C1 segment of cervical spinal cord (tissue), 14 donors: ENCODE results near the gene CABP5.
"Not testable (repeated sequence)": the region's sequence is repeated elsewhere in the genome, so short reads cannot be mapped to it uniquely, and the experiment has no call there.

Source experiments
- DNase-seq, 14 donors: peaks; one replicate each; lab custom pipeline; 2025; lab: John Stamatoyannopoulos, UW

Gene CABP5

DNA sequence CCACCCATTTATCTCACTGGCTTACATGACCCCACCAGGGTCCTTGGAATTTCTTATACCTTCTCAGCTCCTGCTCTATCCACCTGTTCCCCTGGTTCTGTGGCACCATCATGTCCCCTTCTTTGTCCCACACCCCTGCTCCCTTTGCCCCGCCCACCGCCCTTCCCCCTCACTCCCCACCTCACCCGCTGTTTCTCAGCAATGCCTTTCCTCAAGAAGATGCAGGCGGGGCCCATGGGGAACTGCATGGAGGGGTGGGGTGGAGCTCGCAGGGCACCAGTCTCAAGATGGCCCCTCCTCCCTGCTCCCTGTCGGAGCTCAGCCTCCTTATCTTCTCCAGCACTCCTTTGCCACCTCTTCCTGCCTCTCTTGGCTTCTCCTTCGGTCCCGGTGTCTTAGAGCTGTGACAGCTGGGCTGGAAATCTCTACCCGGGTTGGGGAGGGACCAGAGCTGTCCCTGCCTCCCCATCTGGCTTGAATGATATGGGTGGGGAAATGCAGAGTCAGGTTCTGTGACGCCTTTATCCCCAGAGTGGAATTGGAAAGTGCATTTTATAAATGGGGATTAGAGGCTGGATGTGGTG, at the start of gene CABP5:
CABP5 (minus strand) TSS at position 405 of the 584 bp plus-strand sequence; CDS start at position 248, 157 bp downstream.
- no peak for DNase-seq

DNA sequence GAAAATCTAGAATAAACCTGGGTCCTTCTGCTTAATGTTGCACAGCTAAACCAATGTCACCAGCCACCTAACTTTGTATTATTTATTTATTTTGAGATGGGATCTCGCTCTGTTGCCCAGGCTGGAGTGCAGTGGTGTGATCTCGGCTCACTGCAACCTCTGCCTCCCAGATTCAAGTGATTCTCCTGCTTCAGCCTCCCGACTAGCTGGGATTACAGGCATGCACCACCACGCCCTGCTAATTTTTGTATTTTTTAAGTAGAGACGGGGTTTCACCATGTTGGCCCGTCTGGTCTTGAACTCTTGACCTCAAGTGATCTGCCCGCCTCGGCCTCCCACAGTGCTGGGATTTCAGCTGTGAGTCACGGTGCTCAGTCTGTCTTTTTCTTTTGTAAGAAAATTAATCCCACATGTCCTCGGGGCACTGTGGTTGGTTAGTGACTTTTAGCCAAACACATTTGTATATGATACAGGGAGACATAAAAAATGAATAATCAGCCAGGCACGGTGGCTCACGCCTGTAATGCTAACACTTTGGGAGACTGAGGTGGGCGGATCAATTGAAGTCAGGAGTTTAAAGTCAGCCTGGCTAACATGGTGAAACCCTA, 47.3 kb upstream of the CABP5 start:
- not testable (repeated sequence) for DNase-seq

DNA sequence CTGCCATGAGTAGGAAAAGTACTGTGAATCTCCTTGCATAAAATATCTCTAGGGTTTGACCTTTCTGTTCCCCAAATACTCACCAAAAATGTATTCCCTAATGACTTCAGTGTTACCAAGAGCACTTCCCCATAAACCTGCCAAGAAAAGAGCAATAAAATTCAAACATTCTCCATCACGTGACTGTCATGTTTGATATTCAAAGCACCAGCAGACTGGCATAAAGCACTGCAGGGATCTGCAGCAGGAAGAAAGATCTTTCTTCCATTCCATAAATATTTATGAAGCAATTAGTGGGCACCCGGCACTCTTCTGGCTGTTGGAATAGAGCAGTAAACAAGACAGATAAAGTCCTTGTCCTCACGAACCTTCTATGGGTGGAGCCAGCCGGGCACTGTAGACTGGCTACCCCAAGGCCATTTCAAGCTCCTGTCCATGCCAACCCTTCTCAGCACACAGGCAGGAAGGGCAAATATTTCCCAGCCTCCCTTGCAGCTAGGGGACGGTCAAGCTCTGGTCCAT, 46.5 kb upstream of the CABP5 start:
- DNase-seq: peak in 1 of 14 donors; percentile 9

DNA sequence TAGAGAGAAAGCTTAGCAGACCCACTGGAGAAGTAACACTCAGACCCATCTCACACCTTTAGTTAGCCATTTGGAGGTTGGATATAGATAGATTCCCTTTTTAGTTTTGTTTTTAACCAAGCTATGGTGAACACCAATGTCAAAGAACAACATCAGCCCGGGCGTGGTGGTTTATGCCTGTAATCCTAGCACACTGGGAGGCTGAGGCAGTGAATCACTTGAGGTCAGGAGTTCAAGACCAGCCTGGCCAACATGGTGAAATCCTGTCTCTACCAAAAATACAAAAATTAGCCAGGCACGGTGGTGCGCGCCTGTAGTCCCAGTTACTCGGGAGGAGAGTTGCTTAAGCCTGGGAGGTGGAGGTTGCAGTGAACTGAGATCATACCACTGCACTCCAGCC, 45.1 kb upstream of the CABP5 start:
- not testable (repeated sequence) for DNase-seq

DNA sequence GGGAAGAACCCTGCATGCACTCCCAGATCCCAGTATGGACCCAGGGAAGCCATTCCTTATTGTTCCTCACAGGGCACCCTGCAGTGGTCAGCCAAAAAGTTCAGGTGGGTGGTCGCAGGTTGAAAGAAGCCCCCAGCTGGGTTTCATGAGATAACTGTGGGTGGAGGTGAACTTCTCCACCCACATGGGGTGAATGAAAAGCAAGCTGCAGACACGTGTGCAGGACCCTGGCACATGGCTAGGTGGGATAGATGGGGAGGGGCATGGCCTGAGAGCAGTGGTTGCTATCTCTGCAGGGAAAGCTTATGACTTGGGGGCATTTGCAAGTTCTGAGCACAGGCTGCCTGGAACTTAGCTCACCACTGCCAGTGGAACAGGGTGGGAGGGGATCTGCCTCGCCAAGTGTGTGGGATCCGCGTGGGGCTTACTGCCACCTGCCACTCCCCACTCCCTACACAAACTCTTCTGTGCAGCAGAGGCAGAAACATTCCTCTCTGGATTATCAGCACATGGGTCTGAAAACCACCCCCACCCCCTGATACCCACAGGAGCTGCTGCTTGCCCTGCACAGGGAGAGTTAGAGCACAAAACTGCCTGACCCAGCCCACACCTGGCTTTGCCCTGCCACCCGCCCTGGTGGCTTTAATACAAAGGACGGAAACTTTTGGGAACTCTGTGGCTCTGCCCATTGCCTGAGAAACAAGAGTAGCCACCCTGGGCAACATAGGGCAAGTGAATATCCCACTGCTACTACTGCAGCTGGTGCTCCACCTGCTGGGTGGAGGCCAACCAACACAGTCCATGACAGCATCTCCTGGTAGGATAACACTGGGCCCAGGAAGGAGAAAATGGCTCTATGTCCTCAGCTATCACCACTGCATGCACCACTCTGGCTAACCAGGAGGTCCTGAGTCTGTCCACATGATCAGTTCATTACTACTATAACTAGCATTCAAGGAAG, 42.3 kb upstream of the CABP5 start:
- DNase-seq: no peak

DNA sequence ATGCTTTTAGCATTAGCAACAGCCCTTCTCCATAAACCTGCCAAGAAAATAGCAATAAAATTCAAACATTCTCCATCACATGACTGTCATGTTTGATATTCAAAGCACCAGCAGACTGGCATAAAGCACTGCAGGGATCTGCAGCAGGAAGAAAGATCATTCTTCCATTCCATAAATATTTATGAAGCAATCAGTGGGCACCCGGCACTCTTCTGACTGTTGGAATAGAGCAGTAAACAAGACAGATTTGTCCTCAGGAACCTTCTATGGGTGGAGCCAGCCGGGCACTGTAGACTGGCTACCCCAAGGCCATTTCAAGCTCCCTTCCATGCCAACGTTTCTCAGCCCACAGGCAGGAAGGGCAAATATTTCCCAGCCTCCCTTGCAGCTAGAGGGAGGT, 41.2 kb upstream of the CABP5 start:
- DNase-seq: peak in 1 of 14 donors; percentile 3

DNA sequence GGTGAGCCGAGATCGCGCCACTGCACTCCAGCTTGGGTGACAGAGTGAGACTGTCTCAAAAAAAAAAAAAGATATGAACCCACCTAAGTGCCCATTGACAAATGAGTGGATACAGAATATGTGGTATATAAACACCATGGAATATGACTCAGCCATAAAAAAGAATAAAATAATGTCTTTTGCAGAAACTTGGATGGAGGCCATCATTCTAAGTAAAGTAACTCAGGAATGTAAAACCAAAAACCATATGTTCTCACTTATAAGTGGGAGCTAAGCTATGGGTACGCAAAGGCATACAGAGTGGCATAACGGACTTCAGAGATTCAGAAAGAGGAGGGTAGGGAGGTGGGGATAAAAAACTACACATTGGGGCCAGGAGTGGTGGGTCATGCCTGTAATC, 37.2 kb upstream of the CABP5 start:
- DNase-seq: no peak

DNA sequence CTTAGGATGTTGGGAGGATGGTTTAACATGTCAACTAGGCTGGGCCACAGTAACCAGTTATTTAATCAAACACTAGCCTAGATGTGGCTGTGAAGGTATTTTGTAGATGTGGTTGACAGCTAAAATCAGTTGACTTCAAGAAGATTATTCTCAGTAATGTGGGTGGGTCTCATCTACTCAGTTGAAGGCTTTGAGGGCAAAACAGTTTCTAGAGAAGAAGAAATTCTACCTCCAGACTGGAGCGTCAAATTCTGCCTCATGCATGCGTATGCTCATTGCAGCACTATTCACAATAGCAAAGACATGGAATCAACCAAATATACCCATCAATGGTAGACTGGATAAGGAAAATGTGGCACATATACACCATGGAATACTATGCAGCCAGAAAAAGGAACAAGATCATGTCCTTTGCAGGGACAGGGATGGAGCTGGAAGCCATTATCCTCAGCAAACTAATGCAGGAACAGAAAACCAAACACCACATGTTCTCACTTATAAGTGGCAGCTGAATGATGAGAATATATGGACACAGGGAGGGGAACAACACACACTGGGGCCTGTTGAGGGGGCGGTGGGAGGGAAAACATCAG, 26.4 kb upstream of the CABP5 start:
- DNase-seq: not testable (repeated sequence)

DNA sequence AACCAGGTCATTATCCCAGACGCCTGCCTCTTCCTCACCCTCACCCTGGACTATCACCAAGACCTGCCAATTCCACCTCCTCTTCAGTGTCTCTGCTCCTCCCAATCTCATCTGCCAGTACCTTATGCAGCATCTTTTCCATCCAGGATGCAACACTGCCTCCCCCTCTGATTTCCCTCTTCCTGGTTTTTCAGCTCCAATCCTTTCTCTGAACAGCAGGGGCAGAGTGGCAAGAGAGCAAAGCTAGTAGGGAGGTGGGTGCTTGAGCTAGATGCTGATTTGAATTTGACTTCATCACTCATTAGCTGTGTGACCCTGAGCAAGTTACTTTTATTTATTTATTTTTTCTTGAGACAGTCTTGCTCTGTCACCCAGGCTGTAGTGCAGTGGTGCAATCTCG, 25.6 kb upstream of the CABP5 start:
- peak in 1 of 14 donors; percentile 1 for DNase-seq

DNA sequence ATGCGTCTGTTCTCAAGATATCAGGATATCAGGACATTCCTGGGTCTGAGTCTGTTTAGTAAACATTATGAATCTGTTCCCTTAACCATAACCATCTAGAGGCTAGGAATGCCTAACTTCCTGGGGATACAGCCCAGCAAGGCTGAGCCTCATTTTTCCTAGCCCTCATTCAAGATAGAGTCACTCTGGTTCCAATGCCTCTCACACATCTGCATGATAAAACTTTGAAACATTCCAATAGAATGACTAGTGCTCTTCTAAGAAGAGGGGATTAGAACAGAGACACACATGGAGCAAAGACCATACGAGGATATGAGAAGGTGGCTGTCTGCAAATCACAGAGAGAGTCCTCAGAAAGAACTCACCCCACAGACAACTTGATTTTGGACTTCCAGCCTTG, 20.6 kb upstream of the CABP5 start:
- no peak for DNase-seq

DNA sequence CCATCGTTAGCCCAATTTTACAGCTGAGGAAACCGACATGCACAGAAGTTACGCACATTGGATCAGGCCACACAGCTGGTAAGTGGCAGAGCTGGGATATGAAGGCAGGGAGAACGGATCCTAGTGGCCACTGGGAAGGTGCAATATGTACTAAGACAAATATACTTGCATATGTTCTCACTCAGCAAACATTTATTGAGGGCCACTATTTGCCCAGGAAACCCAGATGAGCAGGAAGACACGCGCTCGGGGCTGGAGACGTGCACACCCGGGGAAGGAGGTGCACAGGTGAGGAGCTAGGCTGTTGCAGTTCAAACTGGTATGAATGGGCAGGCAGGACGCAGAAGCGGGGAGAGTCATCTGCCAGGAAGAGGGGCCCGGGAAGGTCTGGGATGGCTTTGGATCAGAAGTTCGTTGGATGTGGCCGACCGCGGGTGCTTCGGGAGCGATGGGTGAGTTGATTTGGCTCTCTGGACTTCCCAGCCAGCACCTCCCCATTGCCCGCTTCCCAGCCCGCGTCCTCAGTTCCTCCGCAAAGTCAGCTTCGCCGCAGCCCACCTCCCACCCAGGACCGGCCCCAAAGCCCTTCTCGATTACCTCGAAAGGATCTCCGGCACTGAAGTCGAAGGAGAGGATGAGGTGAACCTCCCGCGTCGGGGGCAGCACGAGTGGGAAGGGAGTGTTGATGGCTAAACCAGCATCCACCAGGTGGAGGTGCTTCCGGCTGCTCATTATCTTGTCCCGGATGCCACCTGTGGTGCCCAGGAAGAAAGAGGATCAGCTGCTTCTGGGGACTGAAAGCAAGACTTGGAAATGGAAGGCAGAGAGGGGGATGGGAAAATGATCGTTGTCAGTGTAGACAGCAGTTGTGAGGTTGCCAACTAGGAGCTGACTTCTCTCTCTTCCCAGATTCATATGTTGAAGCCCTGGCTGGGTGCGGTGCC, 17.8 kb upstream of the CABP5 start:
- no peak for DNase-seq

DNA sequence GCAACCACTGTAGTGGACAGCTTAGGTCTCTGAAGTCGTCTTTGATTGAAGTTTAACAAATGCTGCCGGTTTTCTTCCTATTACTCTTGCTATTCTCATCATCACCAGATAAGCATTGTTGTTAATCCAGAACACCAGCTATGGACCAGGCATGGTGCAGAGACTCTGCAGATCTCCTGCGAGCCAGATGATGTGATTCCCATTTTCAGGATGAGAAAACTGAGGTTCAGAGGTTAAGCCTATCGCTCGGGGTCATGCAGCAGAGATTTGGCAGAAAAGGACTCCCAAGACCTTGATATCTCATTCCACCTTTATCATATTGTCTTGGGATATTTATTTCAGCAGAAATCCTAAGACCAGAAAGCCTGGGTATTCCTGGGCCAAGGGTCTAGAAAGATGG, 16.5 kb upstream of the CABP5 start:
- DNase-seq: no peak

DNA sequence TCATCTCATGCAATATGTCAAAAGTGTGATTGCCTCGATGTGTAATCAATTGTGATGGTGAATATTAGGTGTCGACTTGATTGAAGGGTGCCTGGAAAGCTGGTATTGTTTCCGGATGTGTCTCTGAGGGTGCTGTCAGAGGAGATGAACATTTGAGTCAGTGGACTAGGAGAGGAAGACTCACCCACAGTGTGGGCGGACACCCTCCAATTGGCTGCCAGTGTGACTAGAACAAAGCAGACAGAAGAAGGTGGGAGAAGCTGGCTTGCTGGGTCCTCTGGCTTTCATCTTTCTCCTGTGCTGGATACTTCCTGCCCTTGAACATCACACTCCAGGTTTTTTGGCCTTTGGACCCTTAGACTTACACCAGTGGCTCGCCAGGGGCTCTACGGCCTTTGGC, 15.5 kb upstream of the CABP5 start:
- DNase-seq: no peak

DNA sequence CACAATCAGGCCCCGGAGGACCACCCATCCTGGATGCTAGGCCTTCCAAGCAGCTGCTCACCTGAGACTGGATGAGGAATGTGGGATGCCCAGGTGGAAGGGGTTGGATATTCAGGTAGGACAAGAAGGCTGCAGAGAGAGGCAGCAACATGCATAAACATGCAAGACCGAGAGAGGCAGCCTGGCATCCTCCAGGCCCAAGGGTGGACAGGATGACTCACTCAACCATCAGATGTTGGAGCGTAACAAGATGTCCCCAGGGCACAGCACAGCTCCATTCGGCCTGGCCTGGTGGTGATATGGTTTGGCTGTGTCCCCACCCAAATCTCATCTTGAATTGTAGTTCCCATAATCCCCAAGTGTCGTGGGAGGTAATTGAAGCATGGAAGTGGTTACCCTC, 10.0 kb upstream of the CABP5 start:
- no peak for DNase-seq

DNA sequence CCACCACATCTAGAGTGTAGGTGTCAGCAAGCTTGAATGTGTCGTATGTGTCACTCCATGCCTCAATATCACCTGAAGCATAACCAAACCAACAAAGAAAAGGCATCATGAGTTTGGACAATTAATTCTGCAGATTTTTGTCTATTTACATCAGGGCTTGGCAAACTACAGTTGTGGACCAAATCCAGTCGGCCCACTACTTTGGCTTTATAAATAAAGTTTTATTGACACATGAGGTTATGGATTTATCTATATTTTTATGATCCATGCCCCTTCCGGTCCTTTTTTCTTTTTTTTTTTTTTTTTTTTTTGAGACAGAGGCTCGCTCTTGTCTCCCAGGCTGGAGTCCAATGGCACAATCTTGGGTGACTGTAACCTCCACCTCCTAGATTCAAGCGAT, 9.2 kb upstream of the CABP5 start:
- DNase-seq: no peak

DNA sequence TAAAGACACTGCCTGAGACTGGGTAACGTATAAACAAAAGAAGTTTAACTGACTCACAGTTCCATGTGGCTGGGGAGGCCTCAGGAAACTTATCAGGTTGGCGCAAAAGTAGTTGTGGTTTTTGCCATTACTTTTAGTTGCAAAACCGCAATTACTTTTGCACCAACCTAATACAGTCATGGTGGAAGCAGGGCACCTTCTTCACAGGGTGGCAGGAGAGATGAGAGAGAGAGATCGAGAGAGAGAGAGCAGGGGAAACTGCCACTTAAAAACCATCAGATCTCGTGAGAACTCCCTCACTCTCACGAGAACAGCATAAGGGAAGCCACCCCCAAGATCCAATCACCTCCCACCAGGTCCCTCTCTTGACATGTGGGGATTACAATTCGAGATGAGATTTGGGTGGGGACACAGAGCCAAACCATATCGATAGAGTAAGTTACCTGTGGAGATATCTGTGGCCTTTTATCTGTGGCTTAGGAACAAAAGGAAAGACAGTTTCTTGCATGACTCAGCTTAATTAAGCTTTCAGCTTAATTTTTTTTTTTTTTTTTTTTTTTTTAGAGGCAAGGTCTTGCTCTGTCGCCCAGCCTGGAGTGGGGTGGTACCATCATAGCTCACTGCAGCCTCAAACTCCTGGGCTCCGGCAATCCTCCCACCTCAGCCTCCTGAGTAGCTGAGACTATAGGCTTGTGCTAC, 7.6 kb upstream of the CABP5 start:
- no peak for DNase-seq

DNA sequence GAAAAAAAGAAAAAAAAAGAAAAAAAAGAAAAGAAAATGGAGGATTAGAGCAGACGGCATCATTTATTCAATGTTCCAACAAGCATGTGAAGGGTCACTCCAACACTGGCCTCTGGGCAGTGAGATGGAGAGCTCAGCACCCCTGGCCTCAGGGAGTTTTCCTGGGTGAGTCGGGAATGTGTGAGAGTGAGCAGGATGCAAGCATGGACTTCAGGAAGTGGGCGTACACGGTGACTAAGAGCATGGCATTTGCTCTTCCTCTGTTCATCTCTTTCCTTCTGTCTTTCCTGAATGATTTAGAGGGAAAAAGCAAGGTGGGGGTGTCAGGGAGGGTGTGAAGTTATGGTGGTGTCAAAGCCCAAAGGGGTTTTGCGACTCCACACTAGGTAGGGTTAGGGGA, 682 bp upstream of the CABP5 start:
- DNase-seq: no peak

DNA sequence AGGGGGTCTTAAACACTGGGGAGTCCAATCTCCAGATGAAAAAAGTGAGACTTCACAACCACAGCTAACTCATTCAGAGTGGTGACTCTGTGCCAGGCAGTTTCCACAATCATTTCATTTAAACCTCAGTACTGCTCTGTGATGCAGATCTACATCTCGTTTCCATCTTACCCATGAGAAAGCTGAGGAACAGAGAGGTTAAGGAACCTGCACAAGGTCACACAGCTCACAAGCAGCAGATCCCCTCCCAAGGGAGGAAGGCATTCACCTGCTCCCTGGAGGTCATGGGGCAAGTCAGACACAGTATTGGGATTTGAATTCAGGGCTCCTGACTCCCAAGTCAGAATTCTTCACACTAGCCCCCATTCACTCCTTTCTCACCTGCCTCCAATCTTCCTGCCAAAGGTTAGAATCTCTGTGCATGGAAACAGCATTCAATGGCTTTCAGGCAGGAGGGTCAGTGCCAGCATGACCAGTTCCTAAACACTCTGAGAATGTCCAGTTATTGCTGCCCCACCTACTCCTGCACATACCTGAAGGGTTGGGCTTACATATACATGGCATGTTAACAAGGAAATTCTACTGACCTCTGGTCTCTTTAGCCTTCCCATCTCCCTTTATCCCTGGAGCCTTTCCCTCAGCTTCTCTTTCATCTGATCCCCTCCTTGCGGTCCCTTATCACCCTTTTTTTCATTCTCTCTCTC, 1.9 kb downstream of the CABP5 start:
- DNase-seq: no peak

DNA sequence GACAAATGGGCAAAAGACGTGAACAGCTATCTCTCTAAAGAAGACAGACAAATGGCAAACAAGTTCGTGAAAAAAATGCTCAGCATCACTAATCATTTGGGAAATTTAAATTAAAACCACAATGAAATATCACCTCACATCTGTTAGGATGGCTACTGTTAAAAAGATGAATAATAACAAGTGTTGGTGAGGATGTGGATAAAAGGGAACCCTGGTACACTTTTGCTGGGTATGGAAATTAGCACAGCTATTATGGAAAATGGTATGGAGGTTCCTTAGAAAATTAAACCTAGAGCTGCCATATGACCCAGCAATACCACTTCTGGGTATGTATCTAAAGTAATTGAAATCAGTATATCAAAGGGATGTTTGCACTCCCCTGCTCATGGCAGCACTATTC, 7.1 kb downstream of the CABP5 start:
- DNase-seq: no peak

DNA sequence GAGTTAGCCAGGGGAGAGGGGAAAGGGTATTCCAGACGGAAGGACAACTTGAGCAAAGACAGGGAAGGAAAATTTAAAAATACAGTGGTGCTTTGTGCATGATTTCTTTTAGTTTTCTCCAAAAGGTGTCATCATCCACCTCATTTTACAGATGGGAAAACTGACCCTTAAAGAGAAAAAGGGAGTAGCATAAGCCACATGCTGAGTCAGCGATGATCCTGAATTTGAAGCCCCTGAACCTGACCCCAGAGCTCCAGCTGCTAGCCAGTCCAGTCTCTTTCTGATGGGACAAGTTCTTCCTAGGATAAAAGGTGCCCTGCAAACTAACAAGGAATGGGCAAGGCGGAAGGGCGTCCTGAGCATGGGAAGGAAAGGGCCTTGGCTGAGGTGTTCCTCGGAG, 10.3 kb downstream of the CABP5 start:
- no peak for DNase-seq
